H1 (cell line): Measurements from ENCODE around the gene ADGRV1. TPM values are rescaled to one million over a fixed set of nuclear protein-coding genes. Genes with fewer than 3 reads are reported as not detected.
A peak's percentile ranks its signal among the peaks of the same experiment; 100 is the strongest.

ENCODE experiments used
- CTCF ChIA-PET: fragments of 300-600 bp; sonication (Branson Sonifier 250); formaldehyde crosslinking; loops from one replicate; lab custom pipeline; 2021; ENCODE audit not compliant: partially characterized antibody; lab: Charles Lee
- POLR2A ChIA-PET: fragments of 300-600 bp; sonication (Branson Sonifier 250); formaldehyde crosslinking; loops from one replicate; lab custom pipeline; 2021; ENCODE audit warnings: inconsistent platforms; ENCODE audit not compliant: partially characterized antibody; lab: Charles Lee
- DNase-seq, 2 experiments: peaks; one replicate each; pipeline versions ENCODE4 v3.0.0 to v3.0.0-alpha.2; 2010 to 2022; ENCODE audit warnings: low spot score in 2 of 2, low read depth in 1 of 2, mixed read lengths in 1 of 2
- FAIRE-seq: peaks from 2 replicates; lab custom pipeline; 2011; peaks lifted over from hg19 to GRCh38; lab: Jason Lieb, UNC
- H2AFZ ChIP-seq: 2 replicates; pipeline ENCODE4 v1.8.1; 2012; ENCODE audit warnings: low read length, inconsistent platforms
- H2AK5ac ChIP-seq: 2 replicates; pipeline ENCODE4 v1.6.1; 2013; ENCODE audit warnings: low read depth, low read length
- H2BK120ac ChIP-seq: replicated peaks from 2 replicates; pipeline ENCODE3; 2013; ENCODE audit warnings: low read depth, low read length, inconsistent platforms
- H2BK12ac ChIP-seq: 2 replicates; pipeline ENCODE4 v1.6.1; 2013; ENCODE audit warnings: low read depth, low read length
- H2BK15ac ChIP-seq: 2 replicates; pipeline ENCODE4 v1.6.1; 2013; ENCODE audit warnings: low read length
- H2BK20ac ChIP-seq: 2 replicates; pipeline ENCODE4 v1.6.1; 2013; ENCODE audit warnings: low read length
- H2BK5ac ChIP-seq: 2 replicates; pipeline ENCODE4 v1.6.1; 2013; ENCODE audit warnings: low read depth, low read length
- H3K14ac ChIP-seq: 2 replicates; pipeline ENCODE4 v1.6.1; 2013; ENCODE audit warnings: inconsistent platforms; ENCODE audit not compliant: insufficient read length
- H3K18ac ChIP-seq: 2 replicates; pipeline ENCODE4 v1.6.1; 2013; ENCODE audit warnings: low read length; ENCODE audit errors: extremely low read depth
- H3K23ac ChIP-seq: 2 replicates; pipeline ENCODE4 v1.6.1; 2013; ENCODE audit warnings: inconsistent platforms; ENCODE audit not compliant: insufficient read length
- H3K23me2 ChIP-seq: 2 replicates; pipeline ENCODE4 v1.6.1; 2013; ENCODE audit warnings: low read depth, low read length
- H3K27ac ChIP-seq: 2 replicates; pipeline ENCODE4 v1.6.1; 2011; ENCODE audit warnings: low read depth, low read length, inconsistent platforms
- H3K27me3 ChIP-seq, 4 experiments: replicated peaks in 1 of 4; 1 replicate in 1 of 4; 2 replicates in 3 of 4; pipeline versions ENCODE4 v1.6.1 to v1.8.1; 2011 to 2013; ENCODE audit warnings: low read length in 3 of 4, mild to moderate bottlenecking in 3 of 4, inconsistent platforms in 2 of 4, mixed read lengths in 2 of 4, moderate library complexity in 1 of 4; ENCODE audit not compliant: control insufficient read depth in 3 of 4, insufficient read depth in 3 of 4; ENCODE audit errors: extremely low read depth in 1 of 4
- H3K36me3 ChIP-seq, 4 experiments: 2 replicates each; pipeline versions ENCODE4 v1.6.1 to v1.8.1; 2011 to 2013; ENCODE audit warnings: mild to moderate bottlenecking in 4 of 4, low read length in 3 of 4, moderate library complexity in 2 of 4, control low read depth in 1 of 4, inconsistent platforms in 1 of 4; ENCODE audit not compliant: insufficient read depth in 4 of 4, control insufficient read depth in 2 of 4
- H3K4ac ChIP-seq: replicated peaks from 2 replicates; pipeline ENCODE3; 2013; ENCODE audit warnings: low read length, low read depth, mixed read lengths, inconsistent platforms; ENCODE audit not compliant: insufficient read length
- H3K4me1 ChIP-seq, 4 experiments: replicated peaks in 1 of 4; 1 replicate in 1 of 4; 2 replicates in 3 of 4; pipeline versions ENCODE4 v1.6.1 to v1.8.1; 2011 to 2013; ENCODE audit warnings: low read length in 3 of 4, inconsistent platforms in 2 of 4, mixed read lengths in 1 of 4; ENCODE audit not compliant: insufficient read depth in 4 of 4, control insufficient read depth in 3 of 4
- H3K4me2 ChIP-seq, 2 experiments: 2 replicates each; pipeline versions ENCODE4 v1.6.1 to v1.8.1; 2011 to 2013; ENCODE audit warnings: low read depth in 2 of 2, low read length in 2 of 2, control low read depth in 1 of 2, inconsistent platforms in 1 of 2, mild to moderate bottlenecking in 1 of 2; ENCODE audit not compliant: insufficient read depth in 1 of 2
- H3K4me3 ChIP-seq, 4 experiments: fragments of 200-600, 300-600 bp in 1 of 4; sonication (generic), shearing (Covaris generic), sonication (Bioruptor Twin) in 1 of 4; 2 replicates each; pipeline versions ENCODE4 v1.5.1 to v1.8.1; 2011 to 2016; ENCODE audit warnings: low read length in 4 of 4, low read depth in 3 of 4, control low read depth in 2 of 4, inconsistent platforms in 2 of 4, mild to moderate bottlenecking in 2 of 4, mixed read lengths in 1 of 4, moderate library complexity in 1 of 4; ENCODE audit not compliant: insufficient read depth in 2 of 4; ENCODE audit errors: extremely low read depth in 1 of 4
- H3K56ac ChIP-seq: replicated peaks from 2 replicates; pipeline ENCODE3; 2013; ENCODE audit warnings: low read depth, mild to moderate bottlenecking, mixed read lengths, low read length, inconsistent platforms; ENCODE audit not compliant: insufficient read length
- H3K79me1 ChIP-seq: 2 replicates; pipeline ENCODE4 v1.6.1; 2013; ENCODE audit warnings: low read depth, low read length, control low read depth
- H3K79me2 ChIP-seq, 2 experiments: 2 replicates each; pipeline versions ENCODE4 v1.6.1 to v1.8.1; 2012 to 2013; ENCODE audit warnings: low read length in 2 of 2, mild to moderate bottlenecking in 2 of 2, inconsistent platforms in 1 of 2; ENCODE audit not compliant: insufficient read depth in 2 of 2, control insufficient read depth in 1 of 2
- H3K9ac ChIP-seq, 4 experiments: replicated peaks in 1 of 4; 1 replicate in 1 of 4; 2 replicates in 3 of 4; pipeline versions ENCODE4 v1.6.1 to v1.8.1; 2011 to 2013; ENCODE audit warnings: low read depth in 3 of 4, low read length in 3 of 4, control low read depth in 2 of 4, mild to moderate bottlenecking in 2 of 4, moderate library complexity in 2 of 4, inconsistent platforms in 1 of 4; ENCODE audit errors: extremely low read depth in 1 of 4
- H3K9me3 ChIP-seq, 2 experiments: 2 replicates each; pipeline versions ENCODE4 v1.6.1 to v1.8.1; 2012 to 2013; ENCODE audit warnings: mild to moderate bottlenecking in 2 of 2, moderate library complexity in 2 of 2, control low read depth in 1 of 2, inconsistent platforms in 1 of 2, low read depth in 1 of 2, low read length in 1 of 2, mixed read lengths in 1 of 2; ENCODE audit not compliant: insufficient read depth in 2 of 2
- H4K20me1 ChIP-seq, 2 experiments: replicated peaks in 1 of 2; 2 replicates each; pipeline versions ENCODE3 to v1.8.1; 2011 to 2013; ENCODE audit warnings: inconsistent platforms in 2 of 2, low read length in 2 of 2, mild to moderate bottlenecking in 1 of 2; ENCODE audit not compliant: insufficient read depth in 2 of 2, control insufficient read depth in 1 of 2
- H4K5ac ChIP-seq: 2 replicates; pipeline ENCODE4 v1.6.1; 2013; ENCODE audit warnings: low read length, low read depth, mixed read lengths, inconsistent platforms; ENCODE audit not compliant: insufficient read length
- H4K8ac ChIP-seq: 2 replicates; pipeline ENCODE4 v1.8.0; 2013; ENCODE audit warnings: mild to moderate bottlenecking, moderate library complexity, low read length, inconsistent platforms; ENCODE audit not compliant: insufficient read depth; ENCODE audit errors: extremely low read depth
- H4K91ac ChIP-seq: replicated peaks from 2 replicates; pipeline ENCODE3; 2013; ENCODE audit warnings: low read length, mixed read lengths, inconsistent platforms; ENCODE audit not compliant: insufficient read length
- ASH2L ChIP-seq: fragments of 200-600, 300-600 bp; sonication (generic); IDR thresholded peaks from one replicate; pipeline ENCODE4 v1.7.1; 2017; ENCODE audit warnings: low read length
- CTCF ChIP-seq, 3 experiments: IDR thresholded peaks; 1 replicate in 2 of 3; 2 replicates in 1 of 3; pipeline versions ENCODE4 v1.5.1 to v1.6.1; 2011; ENCODE audit warnings: low read length in 3 of 3, mild to moderate bottlenecking in 3 of 3, inconsistent platforms in 2 of 3, low read depth in 1 of 3, moderate library complexity in 1 of 3; ENCODE audit not compliant: insufficient read depth in 1 of 3; ENCODE audit errors: control extremely low read depth in 1 of 3
- MAFK ChIP-seq: IDR thresholded peaks from 2 replicates; pipeline ENCODE4 v1.6.1; 2012; ENCODE audit warnings: low read depth, mild to moderate bottlenecking, improper control_type of control experiment, low read length
- RAD21 ChIP-seq, 2 experiments: IDR thresholded peaks in 1 of 2; conservative IDR thresholded peaks in 1 of 2; 2 replicates each; pipeline ENCODE4 v1.6.1; 2011; ENCODE audit warnings: low read depth in 2 of 2, low read length in 2 of 2, improper control_type of control experiment in 1 of 2, inconsistent platforms in 1 of 2, mild to moderate bottlenecking in 1 of 2, moderate library complexity in 1 of 2
- SAP30 ChIP-seq: fragments of 300-600 bp; sonication (generic); IDR thresholded peaks from 2 replicates; pipeline ENCODE4 v1.7.1; 2012; ENCODE audit warnings: low read length, moderate library complexity, mild to moderate bottlenecking, inconsistent platforms; ENCODE audit not compliant: insufficient read depth, insufficient replicate concordance
- ZNF274 ChIP-seq: IDR thresholded peaks from 2 replicates; pipeline ENCODE4 v1.7.0; 2012; ENCODE audit warnings: low read length, borderline replicate concordance; ENCODE audit errors: extremely low read depth
- WGBS, 2 experiments: shearing (Covaris generic) in 1 of 2; methylation state at CpG; one replicate each; pipeline versions ENCODE4 v1.1.6 to v1.1.7; 2013 to 2015; ENCODE audit warnings: low lambda C conversion rate in 2 of 2, mixed read lengths in 2 of 2, inconsistent platforms in 1 of 2, low coverage in 1 of 2, missing lambda C conversion rate in 1 of 2; ENCODE audit not compliant: insufficient replicate concordance in 2 of 2, insufficient coverage in 1 of 2, insufficient read length in 1 of 2; ENCODE audit errors: extremely low coverage in 1 of 2, missing lambda C conversion rate in 1 of 2; 5-methylcytosine and 5-hydroxymethylcytosine counted together
- polyA plus RNA-seq, 7 experiments: library from polyadenylated mRNA; depleted of rRNA in 3 of 7; stranded (reverse) in 5 of 7; unstranded in 2 of 7; fragments of >200 nt in 5 of 7; fragments of 200-250 nt in 2 of 7; gene quantifications; 1 replicate in 5 of 7; 2 replicates in 1 of 7; 4 replicates in 1 of 7; pipeline versions ENCODE4 v1.2.1 to v1.2.3, GENCODE V29; 2011 to 2013; ENCODE audit warnings: missing spikeins in 2 of 7, mixed read lengths in 2 of 7
- total RNA-seq: library from RNA; stranded (reverse); fragmentation: NEBNext Ultra II Directional; extraction: Animal tissue kit (Norgen Biotek cat#: 25700); gene quantifications from 2 replicates; pipeline ENCODE4 v1.2.1, GENCODE V29; 2021

The ADGRV1 gene
- total and polyA plus RNA-seq, 2 of the 8 experiments (the other 6 are each of a cell fraction or from before 2014, with no cell fraction given) = 53.1 to 62.2 TPM

- 80% methylated on average over 2 of the region's 2 CpGs; no CpG with 5 or more reads in 1 of the 2 experiments for WGBS, 2 experiments
- Histone ChIP-seq H3K27ac (no peak overlapping the region), H2BK120ac (no peak overlapping the region), H4K5ac (no peak overlapping the region), H2BK12ac (no peak overlapping the region), H4K20me1 (peaks cover 0 to 1% of the 10 kb centered on the region in 2 experiments), H4K8ac (no peak overlapping the region), H3K36me3 (no peaks in the 10 kb centered on the region), H3K56ac (no peak overlapping the region), H3K4me2 (no peak overlapping the region), H3K79me2 (peaks cover 5 to 60% of the 10 kb centered on the region in 2 experiments; a peak in 2 of 4 replicates), H3K4ac (no peak overlapping the region), H3K23ac (no peak overlapping the region), H3K27me3 (peaks cover 0 to 2% (median 0%) of the 10 kb centered on the region in 4 experiments; a peak in 1 of 7 replicates), H3K9ac (no peak overlapping the region), H3K18ac (no peak overlapping the region), H2AK5ac (no peak overlapping the region), H2BK20ac (no peak overlapping the region), H3K79me1 (no peaks in the 10 kb centered on the region; the same call in 1 of the 2 replicates), H3K4me3 (no peak overlapping the region), H3K23me2 (no peaks in the 10 kb centered on the region), H2BK15ac (no peak overlapping the region), H2AFZ (no peak overlapping the region), H3K14ac (no peak overlapping the region), H2BK5ac (no peak overlapping the region), H3K9me3 (no peaks in the 10 kb centered on the region), H4K91ac (no peak overlapping the region), H3K4me1 (no peaks in the 10 kb centered on the region; a peak in 1 of 7 replicates)
- FAIRE-seq (peak; percentile 24), DNase-seq (no peak)
- ChIA-PET POLR2A (no interaction called here), CTCF (interaction anchor here (0.6 to 5.6 kb wide), 15 partner anchors 8 to 605 kb away, joined by 3 to 33 read pairs (median 4); partner anchors contain the start of gene LYSMD3)
- TF ChIP-seq RAD21 (IDR thresholded peaks at IDR 0.05 in 1 of 2, conservative IDR thresholded peaks at IDR 0.05 in 1 of 2; ENCODE audit: low read depth in 2 of 2, low read length in 2 of 2) = peak; percentile 43 to 48; a peak in 3 of 4 replicates
- no peak for TF ChIP-seq ASH2L
- no peak for TF ChIP-seq MAFK
- TF ChIP-seq CTCF (IDR thresholded peaks at IDR 0.05; ENCODE audit: control extremely low read depth in 1 of 3, insufficient read depth in 1 of 3, low read depth in 1 of 3, low read length in 3 of 3) = peak in 2 of 3 experiments; percentile 30 to 70; a peak in 2 of 4 replicates
- no peak for TF ChIP-seq SAP30
- TF ChIP-seq ZNF274 = no peak
Observed at GRCh38 chr5:90606539-90606938, 47.9 kb downstream of the ADGRV1 start.
